HG03280 (cell line): Measurements from ENCODE around the gene PPT2.

Source experiments
- ATAC-seq: cut with Tn5 transposase; IDR thresholded peaks from one replicate; pipeline ENCODE4 v1.9.1; 2021; ENCODE audit warnings: mild to moderate bottlenecking, moderate library complexity; ENCODE audit not compliant: unreplicated experiment

Gene PPT2

GRCh38 chr6:32151181-32151862 lies 2.6 kb upstream of the PPT2 start:
- no peak for ATAC-seq

GRCh38 chr6:32151863-32152768 lies 1.8 kb upstream of the PPT2 start, which contains the start of gene PRRT1:
TSS of gene PRRT1 (minus strand) at chr6:32151939. CDS start at chr6:32151827, 112 bp downstream.
- no peak for ATAC-seq

- no peak for ATAC-seq
These were observed 975 bp upstream of the PPT2 start for GRCh38 chr6:32152769-32153563.

- ATAC-seq = peak; percentile 70
These were observed 697 bp downstream of the PPT2 start for GRCh38 chr6:32154514-32155161.

- no peak for ATAC-seq
These were observed 3.0 kb downstream of the PPT2 start for GRCh38 chr6:32156891-32157290.

GRCh38 chr6:32158052-32158451 lies 4.1 kb downstream of the PPT2 start:
- no peak for ATAC-seq

- no peak for ATAC-seq
These were observed 9.8 kb downstream of the PPT2 start for GRCh38 chr6:32163559-32164258.

GRCh38 chr6:32164295-32164694 lies 10.4 kb downstream of the PPT2 start, which contains the start of gene EGFL8:
TSS of gene EGFL8 (plus strand) at chr6:32164595. CDS start at chr6:32166166, 1,571 bp downstream.
- ATAC-seq = no peak

GRCh38 chr6:32166411-32167061 lies 12.6 kb downstream of the PPT2 start:
- ATAC-seq = no peak

GRCh38 chr6:32167154-32167760 lies 13.3 kb downstream of the PPT2 start:
- ATAC-seq = no peak

GRCh38 chr6:32167761-32168262 lies 13.9 kb downstream of the PPT2 start:
- ATAC-seq = no peak

GRCh38 chr6:32168350-32168749 lies 14.4 kb downstream of the PPT2 start:
- no peak for ATAC-seq

GRCh38 chr6:32168807-32169591 lies 15.1 kb downstream of the PPT2 start:
- ATAC-seq = no peak

GRCh38 chr6:32170294-32170693 lies 16.4 kb downstream of the PPT2 start:
- ATAC-seq = no peak

- ATAC-seq = no peak
These were observed 17.3 kb downstream of the PPT2 start for GRCh38 chr6:32171234-32171633.

GRCh38 chr6:32173051-32173727 lies 19.2 kb downstream of the PPT2 start:
- ATAC-seq = no peak

GRCh38 chr6:32174416-32174815 lies 20.5 kb downstream of the PPT2 start:
- no peak for ATAC-seq

GRCh38 chr6:32175322-32175710 lies 21.4 kb downstream of the PPT2 start:
- no peak for ATAC-seq
